Epithelial cell of prostate (primary cell): ENCODE data around the gene AZIN2.

Experiments used
- DNase-seq: peaks from one replicate; pipeline ENCODE4 v3.0.0-alpha.2; 2011; ENCODE audit warnings: low read depth, low spot score
- H3K27ac ChIP-seq: fragments of 450-650 bp; 2 replicates; pipeline ENCODE4 v1.5.1; 2017; ENCODE audit warnings: mild to moderate bottlenecking

The AZIN2 gene

DNA sequence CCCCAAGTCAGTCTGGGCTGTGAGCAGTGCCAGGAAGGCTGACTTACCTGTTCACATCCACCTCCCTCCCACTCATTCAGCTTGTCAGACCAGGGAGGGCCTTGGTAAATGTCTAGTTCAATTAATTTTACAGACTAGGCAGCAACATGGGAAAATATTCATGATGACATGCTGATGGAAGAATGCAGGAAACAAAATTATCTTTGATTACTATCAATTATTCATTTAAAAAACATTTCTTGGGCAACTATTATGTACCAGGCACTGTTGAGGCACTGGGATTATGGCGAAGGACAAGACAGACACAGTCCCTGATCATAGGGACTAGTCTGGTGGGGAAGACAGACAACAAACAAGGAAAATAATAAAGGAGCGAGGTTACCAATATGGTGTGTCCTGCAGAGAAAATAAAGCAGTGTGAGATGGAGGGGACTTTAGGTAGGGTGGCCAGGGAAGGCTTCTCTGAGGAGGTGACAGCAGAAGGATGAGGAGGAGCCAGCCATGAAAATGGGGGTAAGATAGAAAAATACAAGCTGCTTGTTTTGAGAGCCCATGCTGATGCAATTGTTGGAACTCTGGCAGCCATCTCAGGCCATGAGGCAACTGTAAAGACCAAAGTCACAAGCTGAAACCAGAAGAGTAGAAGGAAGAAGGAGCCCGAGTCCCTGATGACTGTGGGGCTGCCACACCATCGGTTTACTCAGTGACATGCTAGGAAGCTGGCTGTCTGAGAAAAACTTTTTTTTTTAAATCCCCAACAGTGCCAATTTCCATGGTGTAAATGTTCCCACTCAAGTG, 86.9 kb downstream of the AZIN2 start:
- DNase-seq, result peak; percentile 40
- peak overlapping the region; percentile 23 for H3K27ac ChIP-seq

DNA sequence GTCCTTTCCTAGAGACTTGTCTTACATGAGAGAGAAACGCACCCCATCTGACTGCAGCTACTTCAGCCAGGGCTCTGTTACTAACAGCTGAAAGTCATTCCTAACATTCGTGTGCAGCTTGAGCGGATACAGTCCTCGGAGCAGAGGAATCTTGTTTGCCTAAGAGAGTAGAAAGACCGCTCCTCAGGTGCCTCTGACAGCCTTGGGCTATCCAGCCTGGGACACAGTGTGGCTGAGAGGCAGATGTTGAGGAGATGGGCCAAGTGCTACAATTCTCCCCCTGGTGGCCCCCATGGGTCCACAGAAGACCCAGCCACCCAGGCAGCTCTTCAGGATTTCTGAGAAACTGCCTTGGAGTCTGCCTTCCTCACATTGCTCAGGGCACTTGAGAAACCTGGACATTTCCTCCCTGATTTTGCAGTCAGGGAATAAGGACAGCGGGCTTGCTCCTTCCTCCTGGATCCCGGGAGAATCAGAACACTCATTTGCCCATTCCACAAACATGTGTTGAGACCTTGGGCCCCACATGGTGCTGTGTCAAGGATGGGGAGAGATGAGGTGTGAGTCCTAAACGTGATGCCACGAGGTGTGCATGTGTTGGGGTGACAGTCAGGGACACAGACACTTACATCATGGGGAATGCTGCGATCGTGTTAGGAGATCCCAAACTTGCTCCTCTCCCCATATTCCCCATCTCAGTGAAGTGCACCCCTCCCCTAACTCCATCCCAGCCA, 87.8 kb downstream of the AZIN2 start:
- no peak overlapping the region for H3K27ac ChIP-seq
- no peak for DNase-seq

DNA sequence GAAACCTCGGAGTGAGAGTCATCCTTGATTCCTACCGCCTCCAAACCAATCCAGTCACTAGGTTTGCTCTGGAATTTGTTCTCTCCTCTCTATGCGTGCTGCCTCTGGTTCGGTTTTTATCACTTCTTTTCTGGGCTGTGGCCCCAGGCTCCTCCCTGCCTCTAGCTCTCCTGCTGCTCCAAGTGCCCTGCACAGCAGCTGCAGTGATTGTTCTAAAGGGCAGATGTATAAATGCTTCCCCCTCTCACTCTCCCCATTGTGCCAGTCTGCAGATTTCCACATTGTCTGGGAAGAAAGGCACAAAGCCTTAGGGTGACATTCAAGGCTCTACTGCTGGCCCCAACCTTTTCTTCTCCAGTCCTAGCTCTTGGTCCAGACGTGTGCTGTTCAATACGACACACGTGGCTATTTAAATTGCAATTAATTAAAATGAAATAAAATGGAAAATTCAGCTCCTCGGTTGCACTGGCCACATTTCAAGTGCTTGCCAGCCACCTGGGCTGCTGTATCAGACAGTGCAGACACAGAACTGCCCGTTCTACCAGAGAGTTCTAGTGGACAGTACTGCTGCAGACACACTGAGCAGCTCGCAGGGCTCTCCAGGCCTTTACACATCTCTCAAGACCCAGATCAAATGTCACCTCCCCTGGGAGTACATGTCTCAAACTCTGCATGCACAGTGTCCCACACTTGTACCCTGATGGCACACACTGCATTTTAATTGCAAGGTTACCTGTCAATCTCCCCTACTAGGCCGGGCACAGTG, 88.5 kb downstream of the AZIN2 start:
- no peak overlapping the region for H3K27ac ChIP-seq
- no peak for DNase-seq
